Neural cell (in vitro differentiated cells): Measurements from ENCODE around the gene CLINT1. TPM values are rescaled to one million over a fixed set of nuclear protein-coding genes. Genes with fewer than 3 reads are reported as not detected.
A peak's percentile ranks its signal among the peaks of the same experiment; 100 is the strongest.

Experiments used
- H2AFZ ChIP-seq: fragments of 200-600, 300-800 bp; sonication (generic), shearing (Covaris generic); 2 replicates; pipeline ENCODE4 v1.6.0; 2014; ENCODE audit warnings: low read depth, mild to moderate bottlenecking, antibody characterized with exemption, low read length, moderate library complexity
- H3F3A ChIP-seq: fragments of 200-600 bp; shearing (Covaris generic); 2 replicates; pipeline ENCODE4 v1.6.1; 2016; ENCODE audit warnings: mild to moderate bottlenecking, moderate library complexity, mixed read lengths, antibody characterized with exemption, low read length; ENCODE audit not compliant: insufficient read depth, poor library complexity, severe bottlenecking
- H3K27ac ChIP-seq: fragments of 200-600, 300-800 bp; sonication (generic), shearing (Covaris generic); 2 replicates; pipeline ENCODE4 v1.5.1; 2014; ENCODE audit warnings: mild to moderate bottlenecking, low read length, moderate library complexity
- H3K27me3 ChIP-seq: fragments of 300-800, 200-600 bp; sonication (generic), shearing (Covaris generic); 2 replicates; pipeline ENCODE4 v1.6.0; 2014; ENCODE audit warnings: mild to moderate bottlenecking, low read depth, low read length, moderate library complexity; ENCODE audit not compliant: insufficient read depth
- H3K36me3 ChIP-seq: fragments of 300-800, 200-600 bp; sonication (generic), shearing (Covaris generic); 2 replicates; pipeline ENCODE4 v1.5.1; 2014; ENCODE audit warnings: mild to moderate bottlenecking, antibody characterized with exemption, low read length, moderate library complexity; ENCODE audit not compliant: insufficient read depth
- H3K4me2 ChIP-seq: fragments of 300-800, 200-600 bp; sonication (generic), shearing (Covaris generic); 2 replicates; pipeline ENCODE4 v1.6.0; 2014; ENCODE audit warnings: mild to moderate bottlenecking, low read length
- H3K4me3 ChIP-seq: fragments of 300-800, 200-600 bp; sonication (generic), shearing (Covaris generic); 2 replicates; pipeline ENCODE4 v1.5.1; 2014; ENCODE audit warnings: mild to moderate bottlenecking, low read length, moderate library complexity
- H3K79me2 ChIP-seq: fragments of 200-600 bp; shearing (Covaris generic); replicated peaks from 2 replicates; pipeline ENCODE4 v1.6.0; 2014; ENCODE audit warnings: mild to moderate bottlenecking, low read length, moderate library complexity; ENCODE audit not compliant: insufficient read depth
- H3K9ac ChIP-seq: fragments of 300-800, 200-600 bp; sonication (generic), shearing (Covaris generic); 2 replicates; pipeline ENCODE4 v1.6.1; 2016; ENCODE audit warnings: mild to moderate bottlenecking, low read length, mixed read lengths
- H3K9me2 ChIP-seq: fragments of 200-600 bp; shearing (Covaris generic); 2 replicates; pipeline ENCODE4 v1.6.1; 2016; ENCODE audit warnings: mild to moderate bottlenecking, low read length, mixed read lengths; ENCODE audit not compliant: insufficient read depth
- H3K9me3 ChIP-seq: fragments of 200-600, 300-800 bp; sonication (generic), shearing (Covaris generic); 2 replicates; pipeline ENCODE4 v1.6.1; 2016; ENCODE audit warnings: mild to moderate bottlenecking, mixed run types, low read length, moderate library complexity, mixed read lengths
- H4K20me1 ChIP-seq: fragments of 200-600 bp; shearing (Covaris generic); 2 replicates; pipeline ENCODE4 v1.6.1; 2016; ENCODE audit warnings: mild to moderate bottlenecking, mixed run types; ENCODE audit not compliant: insufficient read depth
- CTCF ChIP-seq: fragments of 450-650 bp; IDR thresholded peaks from 2 replicates; pipeline ENCODE4 v1.5.1; 2014; ENCODE audit warnings: antibody characterized with exemption, mild to moderate bottlenecking, moderate library complexity; ENCODE audit not compliant: poor library complexity, severe bottlenecking
- EP300 ChIP-seq: fragments of 450-650 bp; conservative IDR thresholded peaks from 2 replicates; pipeline ENCODE4 v1.6.1; 2014; ENCODE audit warnings: antibody characterized with exemption, mild to moderate bottlenecking, moderate library complexity; ENCODE audit not compliant: poor library complexity, severe bottlenecking
- EZH2 ChIP-seq: fragments of 200-600, 300-800 bp; shearing (Covaris generic), sonication (generic); IDR thresholded peaks from 2 replicates; pipeline ENCODE4 v1.6.1; 2014; ENCODE audit warnings: antibody characterized with exemption, low read length, borderline replicate concordance, mild to moderate bottlenecking; ENCODE audit not compliant: insufficient read depth, poor library complexity, severe bottlenecking
- MXI1 ChIP-seq: fragments of 450-650 bp; conservative IDR thresholded peaks from 2 replicates; pipeline ENCODE4 v1.6.1; 2014; ENCODE audit warnings: antibody characterized with exemption, mild to moderate bottlenecking; ENCODE audit not compliant: poor library complexity, severe bottlenecking
- POLR2AphosphoS5 ChIP-seq: IDR thresholded peaks from 2 replicates; pipeline ENCODE4 v1.6.1; 2012
- RAD21 ChIP-seq: fragments of 450-650 bp; conservative IDR thresholded peaks from 2 replicates; pipeline ENCODE4 v1.6.1; 2014; ENCODE audit warnings: antibody characterized with exemption, mild to moderate bottlenecking, moderate library complexity
- REST ChIP-seq: IDR thresholded peaks from 2 replicates; pipeline ENCODE4 v1.6.1; 2012; ENCODE audit warnings: borderline replicate concordance
- SMC3 ChIP-seq: fragments of 450-650 bp; conservative IDR thresholded peaks from 2 replicates; pipeline ENCODE4 v1.6.1; 2014; ENCODE audit warnings: antibody characterized with exemption, mild to moderate bottlenecking, moderate library complexity; ENCODE audit not compliant: poor library complexity
- TAF1 ChIP-seq: IDR thresholded peaks from 2 replicates; pipeline ENCODE4 v1.6.1; 2012; ENCODE audit warnings: low read depth
- polyA plus RNA-seq: library from polyadenylated mRNA; depleted of rRNA; stranded (reverse); fragments of >200 nt; gene quantifications from 2 replicates; pipeline ENCODE4 v1.2.3, GENCODE V29; 2014

CLINT1 gene
- polyA plus RNA-seq, 1 donor from 2014 or later: 47.3 TPM

DNA sequence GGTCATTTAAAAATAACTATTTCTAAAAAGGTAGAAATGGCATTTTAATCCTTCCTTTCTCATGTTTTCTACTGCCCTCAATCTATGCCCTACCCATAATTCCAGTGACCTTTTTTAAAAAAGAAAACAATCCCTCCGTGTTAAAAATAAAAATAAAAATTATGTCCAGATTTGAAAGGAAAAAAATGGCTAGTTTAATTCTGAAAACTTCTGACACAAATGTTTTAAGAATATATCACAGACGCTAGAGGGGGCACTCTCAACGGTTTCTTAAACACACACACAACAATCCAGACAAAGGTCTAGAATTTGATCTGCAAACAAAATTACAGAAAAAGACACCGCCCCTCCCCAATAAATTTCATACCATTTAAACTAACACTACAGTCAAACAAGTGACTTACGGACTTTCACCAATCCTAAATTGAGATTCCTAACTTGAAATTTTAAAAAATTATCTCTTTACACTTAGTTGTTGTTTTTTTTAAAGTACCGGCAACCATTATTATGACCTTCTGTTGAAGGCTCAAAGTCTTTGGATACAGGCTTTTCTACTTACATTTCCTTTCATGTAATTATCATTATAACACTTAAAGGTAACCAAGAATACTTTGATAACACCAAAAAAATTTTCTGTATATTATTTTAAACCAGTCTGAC, 38.2 kb downstream of the CLINT1 start:
- no peaks in the 10 kb centered on the region for H3K36me3 ChIP-seq
- no peak for TF ChIP-seq EP300
- peak; percentile 68 for TF ChIP-seq CTCF
- peak; percentile 64 for TF ChIP-seq RAD21
- TF ChIP-seq SMC3: peak; percentile 68
- TF ChIP-seq REST: no peak
- TF ChIP-seq MXI1: no peak
- TF ChIP-seq EZH2: no peak
- TF ChIP-seq TAF1: no peak
- TF ChIP-seq POLR2AphosphoS5: no peak
- no peaks in the 10 kb centered on the region for H3F3A ChIP-seq
- H3K79me2 ChIP-seq: peaks cover 32% of the 10 kb centered on the region
- H3K27ac ChIP-seq: no peak overlapping the region
- no peak overlapping the region for H3K4me3 ChIP-seq
- no peak overlapping the region for H2AFZ ChIP-seq
- H3K9me3 ChIP-seq: no peaks in the 10 kb centered on the region
- no peak overlapping the region for H3K4me2 ChIP-seq
- no peaks in the 10 kb centered on the region for H3K27me3 ChIP-seq
- H3K9me2 ChIP-seq: no peaks in the 10 kb centered on the region
- no peaks in the 10 kb centered on the region for H4K20me1 ChIP-seq
- no peak overlapping the region for H3K9ac ChIP-seq

DNA sequence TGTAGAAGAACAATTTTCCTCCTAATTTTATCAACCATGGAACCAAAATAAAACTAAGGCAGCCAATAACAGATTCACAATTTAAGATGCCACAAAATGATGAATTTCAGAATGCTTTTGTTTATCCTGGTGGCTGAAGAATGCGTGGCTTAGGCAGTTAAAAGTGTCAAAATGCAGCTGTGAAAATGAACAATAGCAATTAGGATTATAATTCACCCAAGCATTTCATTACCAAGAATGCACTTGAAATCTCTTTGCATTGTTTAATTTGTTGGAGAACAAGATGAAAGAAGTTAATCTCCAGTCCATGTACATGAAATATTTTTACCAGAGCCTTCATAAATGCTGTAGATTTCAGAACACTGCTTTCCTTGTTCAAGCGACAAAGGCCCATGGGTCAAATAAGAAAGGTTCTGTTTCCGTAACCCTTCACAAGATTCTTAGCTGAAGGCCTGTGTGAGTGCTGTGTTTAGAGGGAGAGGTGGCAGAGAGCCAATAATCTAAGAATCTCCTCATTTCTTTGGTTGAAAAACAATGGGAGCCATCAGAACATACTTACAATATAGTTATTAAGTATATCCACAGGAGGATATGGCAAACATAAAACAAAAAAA, 39.3 kb downstream of the CLINT1 start:
- TF ChIP-seq CTCF (no peak), EZH2 (no peak), MXI1 (no peak), RAD21 (no peak), REST (no peak), SMC3 (no peak), EP300 (no peak), TAF1 (no peak), POLR2AphosphoS5 (no peak)
- H3K79me2 ChIP-seq: peaks cover 31% of the 10 kb centered on the region
- H2AFZ ChIP-seq: no peak overlapping the region
- no peaks in the 10 kb centered on the region for H3K9me2 ChIP-seq
- H3K9ac ChIP-seq: no peak overlapping the region
- H4K20me1 ChIP-seq: no peaks in the 10 kb centered on the region
- no peaks in the 10 kb centered on the region for H3K27me3 ChIP-seq
- H3K9me3 ChIP-seq: no peaks in the 10 kb centered on the region
- H3K4me2 ChIP-seq: no peak overlapping the region
- no peaks in the 10 kb centered on the region for H3K36me3 ChIP-seq
- peak overlapping the region; percentile 22 for H3K27ac ChIP-seq
- no peaks in the 10 kb centered on the region for H3F3A ChIP-seq
- H3K4me3 ChIP-seq: no peak overlapping the region
